Embryonic facial prominence (tissue), 1 donor: ENCODE measurements around the gene PROZ.
A peak's percentile ranks its signal among the peaks of the same experiment; 100 is the strongest.

Experiments
- DNase-seq: peaks from one replicate; pipeline ENCODE4 v3.0.0-alpha.2; 2016; ENCODE audit errors: extremely low spot score

Gene PROZ

DNA sequence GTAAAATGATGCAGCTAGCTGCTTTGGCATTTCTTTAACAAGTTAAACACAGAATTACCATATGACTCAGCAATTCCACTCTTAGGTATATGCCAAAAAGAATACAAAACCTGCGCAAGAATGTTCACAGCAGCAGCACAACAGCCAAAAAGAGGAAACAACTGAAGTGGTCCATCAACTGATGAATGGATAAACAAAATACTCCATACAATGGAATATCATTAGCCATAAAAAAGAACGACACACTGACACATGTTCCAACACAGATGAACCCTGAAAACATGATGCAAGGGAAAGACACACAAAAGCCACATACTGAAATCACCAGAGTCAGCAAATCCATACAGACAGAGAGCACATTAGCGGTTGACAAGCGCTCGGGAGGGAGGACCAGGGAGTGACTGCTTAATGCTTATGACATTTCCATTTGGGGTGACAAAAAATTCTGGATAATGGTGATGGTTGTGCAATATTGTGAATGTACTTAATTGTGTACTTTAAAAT, 47.0 kb downstream of the PROZ start:
- DNase-seq = no peak

GRCh38 chr13:113207460-113207859, 49.0 kb downstream of the PROZ start:
- no peak for DNase-seq

DNA sequence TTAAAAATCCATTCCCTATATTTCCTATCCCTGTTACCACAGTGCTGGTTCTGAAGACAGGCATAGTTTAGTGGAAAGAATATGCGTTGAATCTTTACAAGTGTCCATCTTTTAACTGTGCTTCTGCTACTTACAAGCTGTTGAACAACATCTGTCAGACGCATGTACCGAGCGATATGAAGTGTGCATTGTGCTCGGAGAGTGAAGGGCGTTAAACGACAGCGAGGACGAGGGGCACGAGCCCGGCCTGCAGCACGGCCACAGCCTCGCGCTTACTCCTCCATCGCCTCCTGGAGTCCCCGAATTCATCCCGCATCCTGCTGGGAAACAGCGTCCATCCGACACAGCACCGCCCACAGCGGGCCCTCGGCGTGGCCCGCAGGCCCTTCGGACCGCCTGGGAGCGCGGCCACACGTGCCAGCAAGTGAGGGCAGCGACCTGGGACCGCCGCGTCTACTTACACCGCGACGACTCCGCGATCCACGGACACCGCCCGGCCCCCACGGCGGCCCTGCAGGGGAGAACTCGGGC, 49.5 kb downstream of the PROZ start:
- no peak for DNase-seq

DNA sequence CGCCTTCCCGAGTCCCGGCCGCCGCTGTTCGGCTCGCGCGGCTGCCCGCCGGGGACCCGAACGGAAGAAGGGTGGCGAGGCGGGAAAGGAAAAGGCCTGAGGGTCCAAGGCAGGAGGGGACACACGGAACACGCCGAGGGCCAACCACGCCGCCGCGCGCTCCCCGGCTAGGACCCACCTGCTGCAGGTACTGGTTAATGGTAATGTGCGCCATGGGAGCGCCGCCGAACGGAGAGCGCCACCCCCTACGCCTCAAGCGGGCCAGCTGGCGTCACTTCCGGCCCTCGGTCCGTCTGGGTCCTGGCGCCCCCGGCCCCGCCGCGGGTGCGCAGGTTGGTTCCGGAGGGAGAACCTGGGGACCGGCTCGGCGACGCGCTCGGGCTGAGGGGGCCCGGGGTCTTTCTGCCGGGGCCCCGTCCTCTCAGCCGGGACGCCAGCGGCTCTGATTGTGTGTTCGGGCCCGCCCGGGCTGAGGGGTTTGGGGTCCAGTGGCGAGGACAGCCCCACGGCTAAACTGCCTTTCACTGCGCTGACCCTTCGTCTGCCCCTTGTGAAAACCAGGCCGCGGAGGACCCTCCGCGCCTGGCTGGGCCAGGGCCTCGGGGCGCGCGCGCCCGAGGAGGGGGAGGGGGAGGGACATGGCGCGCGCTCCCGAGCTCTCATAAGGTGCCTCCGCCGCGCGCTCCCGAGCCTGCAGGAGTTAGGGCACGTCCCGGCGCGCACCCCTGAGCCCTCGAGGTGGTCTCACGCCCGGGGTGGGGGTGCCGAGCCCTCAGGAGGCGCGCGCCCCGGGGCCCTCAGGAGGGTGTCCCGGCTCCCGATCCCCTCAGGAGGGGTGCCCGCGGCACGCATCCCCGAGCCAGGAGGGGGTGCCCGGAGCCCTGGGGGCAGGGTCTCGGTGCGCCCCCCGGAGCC, 50.2 kb downstream of the PROZ start, which contains the start of gene PCID2:
Gene PCID2, minus strand, starts transcription at position 249 of the 915 bp plus-strand sequence. Its CDS starts 35 bp downstream, at position 214.
- peak; percentile 84 for DNase-seq

GRCh38 chr13:113209336-113209758, 50.9 kb downstream of the PROZ start, which contains the start of gene CUL4A:
TSS of gene CUL4A (plus strand) at chr13:113209613. CDS start at chr13:113209628, 15 bp downstream.
- DNase-seq = peak; percentile 52

DNA sequence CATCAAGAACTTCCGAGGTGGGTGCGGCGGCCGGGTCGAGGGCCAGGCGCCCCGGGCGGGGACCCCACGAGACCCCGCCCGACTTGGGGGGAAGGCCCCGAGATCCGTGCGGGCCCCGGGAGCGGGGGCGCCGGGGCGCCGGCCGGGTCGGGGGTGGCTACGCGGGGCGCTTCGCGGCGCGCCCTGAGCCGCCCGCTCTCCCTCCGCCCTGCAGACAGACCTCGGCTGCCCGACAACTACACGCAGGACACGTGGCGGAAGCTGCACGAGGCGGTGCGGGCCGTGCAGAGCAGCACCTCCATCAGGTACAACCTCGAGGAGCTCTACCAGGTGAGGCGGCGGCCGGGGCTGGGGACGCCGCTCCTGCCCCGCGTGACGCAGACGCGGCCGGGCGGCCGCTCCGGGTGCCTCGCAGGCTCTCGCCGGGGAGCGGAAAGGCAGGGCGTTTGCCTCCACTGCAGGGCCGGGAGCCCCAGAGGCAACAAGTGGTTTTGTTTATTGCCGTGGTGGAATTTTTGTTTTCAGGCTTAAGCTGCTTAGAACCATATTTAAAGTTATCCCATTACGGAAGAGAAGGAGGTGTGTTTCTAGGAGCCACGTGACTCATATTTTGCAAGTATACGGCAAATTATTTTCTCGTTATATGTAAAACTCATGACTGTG, 51.4 kb downstream of the PROZ start:
- DNase-seq = no peak

- DNase-seq = no peak
Measured at GRCh38 chr13:113210833-113211232, 52.4 kb downstream of the PROZ start.

GRCh38 chr13:113211774-113212173, 53.3 kb downstream of the PROZ start:
- DNase-seq = no peak

DNA sequence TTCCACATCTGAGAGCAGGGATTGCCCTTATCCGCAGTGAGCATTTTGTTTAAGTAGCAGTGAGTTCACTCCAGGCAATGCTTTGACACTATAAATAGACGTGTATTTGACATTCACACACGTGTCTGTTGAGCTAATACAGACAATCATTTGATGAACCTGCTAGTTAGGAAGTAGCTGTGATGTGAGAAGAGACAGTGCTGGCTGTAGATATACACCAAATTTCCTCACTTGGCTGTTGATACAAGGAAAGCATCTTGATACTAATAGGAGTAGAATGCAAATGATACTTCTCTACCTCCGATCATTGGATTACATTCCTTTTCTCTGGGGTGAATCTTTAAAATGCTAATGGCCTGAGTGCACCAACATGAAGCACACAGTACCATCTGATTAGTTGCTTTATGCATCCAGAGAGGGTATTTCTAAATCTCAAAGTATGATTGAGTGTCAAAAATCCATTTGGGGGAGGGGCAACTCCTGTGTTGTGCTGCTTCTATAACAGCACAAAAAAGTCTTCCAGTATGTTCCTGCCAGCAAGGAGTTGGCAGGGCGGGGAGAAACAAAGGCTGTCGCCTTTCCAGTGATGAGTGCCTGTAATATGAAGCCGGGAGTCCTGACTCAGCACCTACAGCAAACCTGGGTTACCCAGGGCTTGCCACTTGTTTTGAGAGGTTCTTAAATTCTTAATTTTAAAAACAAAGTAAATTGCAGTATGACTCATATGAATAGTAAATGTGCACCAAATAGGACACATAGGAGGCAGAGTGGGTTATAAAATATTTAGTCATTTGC, 58.0 kb downstream of the PROZ start:
- no peak for DNase-seq

DNA sequence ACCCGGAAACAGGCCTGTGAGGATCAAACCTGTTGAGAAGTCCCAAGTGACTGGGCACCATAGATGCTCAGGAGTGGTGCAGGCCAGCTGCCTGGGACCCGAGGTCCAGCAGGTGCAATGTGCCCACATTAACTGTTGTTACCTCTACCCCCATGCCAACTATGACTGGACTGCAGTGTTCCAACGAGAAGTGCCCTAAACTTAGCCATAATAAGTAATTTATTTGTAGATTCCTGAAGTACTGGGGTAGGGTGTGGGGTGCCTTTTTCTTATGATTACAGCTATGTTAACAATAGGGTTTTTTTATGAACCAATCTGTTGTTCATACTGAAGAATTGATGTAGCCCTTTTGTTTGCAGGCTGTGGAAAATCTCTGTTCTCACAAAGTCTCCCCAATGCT, 60.1 kb downstream of the PROZ start:
- no peak for DNase-seq

DNA sequence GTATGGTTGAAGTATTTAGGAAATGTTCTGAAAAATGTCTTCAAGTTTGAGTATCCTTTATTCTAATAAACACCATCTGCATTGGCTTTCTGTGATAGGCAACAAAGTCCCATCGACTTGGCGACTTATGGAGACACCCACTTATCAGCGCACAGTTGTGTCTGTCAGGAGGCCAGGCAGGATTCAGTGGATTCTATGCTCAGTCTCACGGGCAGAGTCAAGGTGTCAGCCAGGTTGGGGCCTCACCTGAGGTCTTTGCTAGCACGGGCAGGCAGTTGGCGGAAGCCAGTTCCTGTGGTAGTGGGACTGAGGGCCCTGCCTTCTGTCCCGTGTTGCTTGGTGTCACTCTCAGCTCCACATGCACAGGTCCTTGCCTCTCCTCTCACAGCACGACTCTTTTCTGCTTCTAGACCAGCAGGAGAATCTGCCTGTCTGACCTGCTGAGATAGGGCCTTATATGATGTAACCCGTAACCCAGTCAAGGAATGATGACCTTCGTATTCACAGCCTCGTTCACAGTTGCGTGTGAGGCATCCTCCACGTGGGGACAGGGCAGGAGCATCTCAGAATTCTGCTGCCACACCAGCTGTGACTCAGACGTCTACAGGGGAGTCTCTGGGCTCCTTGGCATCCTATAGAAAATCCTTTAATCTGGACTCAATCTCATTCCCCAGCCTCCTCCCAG, 61.0 kb downstream of the PROZ start:
- no peak for DNase-seq

DNA sequence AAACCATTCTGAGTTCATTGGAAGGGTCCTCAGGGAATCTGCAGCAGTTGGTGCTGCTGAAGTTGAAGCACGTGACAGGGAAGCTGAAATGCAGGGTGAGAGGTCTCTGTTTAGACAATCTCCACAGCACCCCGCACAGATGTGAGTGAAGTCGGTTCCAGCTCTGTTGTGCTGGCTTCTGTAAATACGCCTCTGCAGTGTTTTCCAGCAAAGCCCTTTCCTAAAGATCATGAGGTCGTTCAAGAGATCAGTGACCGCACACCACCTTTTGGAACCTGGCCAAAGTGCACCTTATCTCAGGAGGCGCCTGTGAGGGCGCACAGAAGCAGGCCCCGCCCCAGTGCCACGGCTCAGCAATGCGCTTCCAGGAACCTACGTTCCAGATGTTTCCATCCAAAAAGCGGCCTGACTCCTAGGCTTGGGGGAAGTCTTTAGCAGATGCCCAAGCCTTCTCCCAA, 61.7 kb downstream of the PROZ start:
- no peak for DNase-seq

- DNase-seq = no peak
Measured at GRCh38 chr13:113220877-113221276, 62.4 kb downstream of the PROZ start.
